Esophagus squamous epithelium (tissue), 4 donors: ENCODE measurements around the gene ZNF106.

Experiments used
- POLR2A ChIP-seq, 4 donors: fragments of 450-650 bp; IDR thresholded peaks; one replicate each; pipeline ENCODE4 v1.6.1; 2017; ENCODE audit warnings: antibody characterized with exemption in 4 of 4, mild to moderate bottlenecking in 4 of 4, moderate library complexity in 3 of 4
- TF ChIP-seq, protein P1 (sequence below), 6 experiments: fragments of 450-650 bp in 4 of 6; fragments of 200-600 bp in 2 of 6; sonication (generic) in 2 of 6; IDR thresholded peaks; one replicate each; pipeline ENCODE4 v1.5.1; 2016 to 2019; ENCODE audit warnings: antibody characterized with exemption in 6 of 6, mild to moderate bottlenecking in 4 of 6, moderate library complexity in 4 of 6

DNA sequence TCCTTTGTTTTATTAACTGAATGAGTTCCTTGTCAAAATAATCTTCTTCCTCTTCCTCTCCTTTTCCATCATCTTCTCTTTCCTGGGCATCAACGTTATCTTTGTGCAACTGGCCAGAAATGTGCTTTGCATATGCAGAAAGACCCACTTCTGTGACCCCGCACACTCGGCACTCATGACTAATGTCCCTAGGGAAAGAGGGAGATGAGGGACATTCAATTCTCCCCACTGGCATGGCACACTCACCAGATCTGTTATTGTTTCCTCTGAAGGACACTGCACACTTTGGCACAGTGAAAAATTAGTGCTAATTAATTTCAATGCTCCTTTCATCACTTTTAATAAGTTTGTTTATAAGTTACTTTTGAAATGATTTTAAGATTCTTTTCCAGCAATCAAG is 34.0 kb downstream of the ZNF106 start:
- no peak for TF ChIP-seq POLR2A (IDR thresholded peaks at IDR 0.05)
- TF ChIP-seq, protein P1, sequence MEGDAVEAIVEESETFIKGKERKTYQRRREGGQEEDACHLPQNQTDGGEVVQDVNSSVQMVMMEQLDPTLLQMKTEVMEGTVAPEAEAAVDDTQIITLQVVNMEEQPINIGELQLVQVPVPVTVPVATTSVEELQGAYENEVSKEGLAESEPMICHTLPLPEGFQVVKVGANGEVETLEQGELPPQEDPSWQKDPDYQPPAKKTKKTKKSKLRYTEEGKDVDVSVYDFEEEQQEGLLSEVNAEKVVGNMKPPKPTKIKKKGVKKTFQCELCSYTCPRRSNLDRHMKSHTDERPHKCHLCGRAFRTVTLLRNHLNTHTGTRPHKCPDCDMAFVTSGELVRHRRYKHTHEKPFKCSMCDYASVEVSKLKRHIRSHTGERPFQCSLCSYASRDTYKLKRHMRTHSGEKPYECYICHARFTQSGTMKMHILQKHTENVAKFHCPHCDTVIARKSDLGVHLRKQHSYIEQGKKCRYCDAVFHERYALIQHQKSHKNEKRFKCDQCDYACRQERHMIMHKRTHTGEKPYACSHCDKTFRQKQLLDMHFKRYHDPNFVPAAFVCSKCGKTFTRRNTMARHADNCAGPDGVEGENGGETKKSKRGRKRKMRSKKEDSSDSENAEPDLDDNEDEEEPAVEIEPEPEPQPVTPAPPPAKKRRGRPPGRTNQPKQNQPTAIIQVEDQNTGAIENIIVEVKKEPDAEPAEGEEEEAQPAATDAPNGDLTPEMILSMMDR (IDR thresholded peaks at IDR 0.05), result no peak
